HG02588 (cell line): Measurements from ENCODE around the gene PROSER3.

Experiments used
- ATAC-seq: cut with Tn5 transposase; IDR thresholded peaks from one replicate; pipeline ENCODE4 v1.9.1; 2021; ENCODE audit warnings: mild to moderate bottlenecking, moderate library complexity; ENCODE audit not compliant: unreplicated experiment

The PROSER3 gene

DNA sequence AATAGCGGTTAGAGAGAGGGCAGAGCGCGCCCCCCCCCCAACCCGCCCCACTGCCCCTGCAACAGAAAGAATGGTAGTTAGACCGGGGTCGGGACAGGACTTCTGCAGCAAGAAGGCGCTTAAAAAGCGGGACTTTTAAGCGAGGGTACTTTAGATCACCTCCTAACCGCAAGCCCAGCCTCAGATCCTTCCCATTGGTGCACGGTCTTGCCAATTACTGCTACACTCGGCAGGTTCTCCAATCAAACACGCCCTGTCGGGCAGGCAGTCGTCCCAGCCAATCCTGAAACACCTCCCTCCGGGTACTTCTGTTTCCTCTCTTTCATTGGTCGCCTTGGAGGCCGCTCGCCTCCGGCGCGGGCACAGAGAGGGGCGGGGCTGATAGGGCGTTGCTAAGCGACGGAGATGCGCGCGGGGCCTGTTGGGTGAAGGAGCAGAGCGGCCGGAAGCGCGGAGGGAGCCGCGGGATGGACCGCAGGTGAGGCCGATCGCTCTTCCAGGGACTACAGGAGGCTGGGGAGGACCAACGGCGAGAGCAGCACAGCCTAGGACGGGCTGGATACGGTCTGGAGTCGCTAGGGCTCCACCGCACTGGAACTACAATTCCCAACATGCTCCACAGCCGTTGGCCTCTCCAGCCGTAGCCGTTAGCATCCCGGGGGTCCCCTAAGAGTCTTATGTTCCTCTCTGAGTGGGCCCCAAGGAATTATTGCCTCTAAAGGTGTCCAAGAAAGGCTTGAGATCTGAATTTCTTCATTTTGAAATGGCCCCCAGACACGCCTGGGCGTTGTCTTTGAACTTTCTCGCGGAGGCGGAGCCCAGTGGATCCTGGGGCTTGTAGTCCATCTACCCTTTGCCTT, at the start of gene PROSER3:
Gene PROSER3 (plus strand): TSS at position 428 of the 860 bp plus-strand sequence. CDS start 40 bp downstream, at position 468.
- ATAC-seq: peak; percentile 93

DNA sequence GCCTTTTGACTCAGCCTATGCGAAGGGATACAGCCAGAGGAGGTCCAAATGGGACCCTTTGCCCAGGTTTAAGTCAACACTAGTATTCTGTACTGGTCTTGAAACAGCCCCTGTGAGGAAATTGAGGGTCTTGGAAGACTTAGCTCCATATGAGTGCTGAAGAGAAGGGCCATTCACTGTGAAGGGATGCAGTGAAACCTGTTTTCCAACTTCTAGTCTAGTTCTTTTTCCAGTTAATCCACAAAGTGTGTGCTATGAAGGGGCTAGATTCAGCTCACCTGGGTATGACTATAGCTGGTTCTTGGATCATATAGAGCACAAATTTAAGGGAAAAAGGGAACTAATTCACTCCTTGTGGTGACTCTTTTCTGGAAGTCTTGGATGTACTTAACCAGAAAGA, 49.6 kb upstream of the PROSER3 start:
- ATAC-seq: no peak

DNA sequence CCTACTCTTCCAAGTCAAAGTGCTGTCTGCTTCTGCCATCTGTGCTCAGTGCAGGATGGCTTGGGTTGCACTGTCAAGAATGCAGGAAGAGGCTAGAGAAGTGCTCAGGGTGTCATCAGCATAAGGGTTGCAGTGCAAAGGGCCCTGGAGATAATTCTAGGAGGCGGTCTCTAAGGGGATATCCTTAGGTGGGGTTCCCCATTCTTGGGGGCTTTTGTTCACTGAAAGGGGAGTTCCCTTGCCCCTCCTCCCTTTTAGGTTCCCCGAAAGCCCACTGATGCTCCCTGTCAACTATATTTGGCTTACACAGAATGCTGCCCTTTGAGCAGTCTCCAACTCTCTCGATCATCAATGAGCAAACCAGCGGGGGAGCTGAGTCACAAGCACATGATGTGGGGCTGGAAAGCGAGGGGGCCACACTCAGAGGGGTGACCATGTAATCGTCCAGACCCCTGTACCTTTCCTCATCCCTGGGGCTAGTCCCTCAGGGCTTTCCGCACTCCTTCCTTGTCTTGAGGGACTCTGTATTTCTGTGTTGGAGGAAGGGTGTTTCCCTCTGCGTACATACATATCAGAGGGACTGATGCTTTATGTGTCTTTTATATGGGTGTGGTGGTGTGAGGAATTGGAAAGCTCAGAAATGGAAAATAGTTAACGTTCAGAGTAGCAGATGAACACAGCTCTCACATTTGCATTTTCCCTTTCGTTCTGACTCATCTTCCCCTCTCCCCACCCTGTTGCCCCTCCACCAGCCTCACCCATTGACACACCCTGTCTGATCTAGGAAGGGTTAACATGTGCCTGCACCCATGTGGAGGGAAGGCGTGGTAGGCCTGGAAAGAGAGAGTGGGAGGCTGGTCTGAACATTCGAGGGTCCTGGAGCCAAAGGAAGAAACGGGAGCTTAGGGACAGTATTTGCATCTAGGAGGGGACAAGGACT, 46.9 kb upstream of the PROSER3 start:
- no peak for ATAC-seq

DNA sequence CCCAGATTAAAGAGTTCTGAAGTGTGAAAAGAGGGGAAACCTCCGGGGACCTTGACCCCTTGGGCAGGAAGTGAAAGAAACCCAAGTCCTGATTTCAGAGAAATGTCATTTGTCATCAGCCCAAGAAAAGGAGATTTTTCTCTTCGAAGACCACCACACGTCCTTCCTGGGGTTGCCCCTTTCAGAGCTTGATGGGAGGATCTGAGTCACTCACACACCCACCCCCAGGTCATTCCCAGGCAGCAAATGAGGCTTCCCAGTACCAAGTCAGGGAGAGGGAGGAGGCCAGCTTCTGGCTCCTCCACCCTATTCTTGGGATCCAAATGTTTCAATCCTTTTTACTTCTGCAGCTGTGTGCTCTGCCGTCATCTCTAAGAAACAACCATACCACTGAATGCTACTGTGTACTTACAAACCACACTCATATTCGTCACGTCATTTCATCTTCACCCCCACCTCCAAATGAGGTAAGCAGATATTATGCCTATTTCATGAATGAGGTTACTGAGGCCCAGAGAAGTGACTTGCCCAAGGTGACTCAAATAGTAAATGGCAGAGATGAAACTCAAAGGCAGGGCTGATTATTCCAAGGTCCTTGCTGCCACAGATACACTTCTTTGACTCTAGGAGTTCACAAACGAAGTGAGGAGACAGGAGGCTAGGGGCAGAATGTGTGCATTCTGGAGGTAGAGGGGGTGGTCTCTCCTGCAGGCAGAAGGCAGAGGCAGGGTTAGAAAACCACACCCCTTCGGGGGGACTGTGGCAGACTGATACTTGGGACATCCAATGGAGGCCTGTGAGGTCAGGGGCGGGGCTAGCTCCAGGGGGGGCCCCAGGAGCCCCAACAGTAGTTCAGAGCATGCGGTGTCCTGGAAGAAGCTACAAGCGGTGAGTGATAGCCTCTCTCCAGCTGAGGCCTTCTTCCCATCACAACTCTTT, 45.1 kb upstream of the PROSER3 start:
- no peak for ATAC-seq

DNA sequence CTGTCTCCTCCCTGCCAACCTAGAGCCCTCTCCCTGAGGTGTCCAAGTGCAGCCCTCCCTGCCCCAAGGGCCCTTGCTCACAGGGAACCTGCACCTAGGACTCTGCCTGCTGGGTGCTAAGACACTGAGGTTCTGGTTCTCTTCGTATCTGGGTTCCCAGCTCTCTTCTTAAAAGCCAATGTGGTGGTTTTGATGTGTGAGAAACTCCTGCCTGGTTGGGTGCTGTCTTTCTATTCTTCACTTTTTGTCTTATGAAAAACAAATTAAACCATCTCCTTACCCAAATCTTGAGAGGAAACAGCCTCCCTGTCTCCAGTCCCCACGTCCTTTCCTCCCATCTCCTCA, 44.5 kb upstream of the PROSER3 start:
- no peak for ATAC-seq

GRCh38 chr19:35713904-35714495, 44.0 kb upstream of the PROSER3 start:
- no peak for ATAC-seq

DNA sequence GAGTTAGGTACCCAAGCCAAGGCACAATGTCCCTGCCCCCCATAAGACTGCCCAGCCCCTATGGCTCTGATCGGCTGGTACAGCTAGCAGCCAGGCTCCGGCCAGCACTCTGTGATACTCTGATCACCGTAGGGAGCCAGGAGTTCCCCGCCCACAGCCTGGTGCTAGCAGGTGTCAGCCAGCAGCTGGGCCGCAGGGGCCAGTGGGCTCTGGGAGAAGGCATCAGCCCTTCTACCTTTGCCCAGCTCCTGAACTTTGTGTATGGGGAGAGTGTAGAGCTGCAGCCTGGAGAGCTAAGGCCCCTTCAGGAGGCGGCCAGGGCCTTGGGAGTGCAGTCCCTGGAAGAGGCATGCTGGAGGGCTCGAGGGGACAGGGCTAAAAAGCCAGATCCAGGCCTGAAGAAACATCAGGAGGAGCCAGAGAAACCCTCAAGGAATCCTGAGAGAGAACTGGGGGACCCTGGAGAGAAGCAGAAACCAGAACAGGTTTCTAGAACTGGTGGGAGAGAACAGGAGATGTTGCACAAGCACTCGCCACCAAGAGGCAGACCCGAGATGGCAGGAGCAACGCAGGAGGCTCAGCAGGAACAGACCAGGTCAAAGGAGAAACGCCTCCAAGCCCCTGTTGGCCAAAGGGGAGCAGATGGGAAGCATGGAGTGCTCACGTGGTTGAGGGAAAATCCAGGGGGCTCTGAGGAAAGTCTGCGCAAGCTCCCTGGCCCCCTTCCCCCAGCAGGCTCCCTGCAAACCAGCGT, 43.2 kb upstream of the PROSER3 start:
- no peak for ATAC-seq

- no peak for ATAC-seq
These were observed 42.6 kb upstream of the PROSER3 start for GRCh38 chr19:35715355-35715809.

GRCh38 chr19:35715981-35716800, 41.8 kb upstream of the PROSER3 start:
- ATAC-seq: no peak

DNA sequence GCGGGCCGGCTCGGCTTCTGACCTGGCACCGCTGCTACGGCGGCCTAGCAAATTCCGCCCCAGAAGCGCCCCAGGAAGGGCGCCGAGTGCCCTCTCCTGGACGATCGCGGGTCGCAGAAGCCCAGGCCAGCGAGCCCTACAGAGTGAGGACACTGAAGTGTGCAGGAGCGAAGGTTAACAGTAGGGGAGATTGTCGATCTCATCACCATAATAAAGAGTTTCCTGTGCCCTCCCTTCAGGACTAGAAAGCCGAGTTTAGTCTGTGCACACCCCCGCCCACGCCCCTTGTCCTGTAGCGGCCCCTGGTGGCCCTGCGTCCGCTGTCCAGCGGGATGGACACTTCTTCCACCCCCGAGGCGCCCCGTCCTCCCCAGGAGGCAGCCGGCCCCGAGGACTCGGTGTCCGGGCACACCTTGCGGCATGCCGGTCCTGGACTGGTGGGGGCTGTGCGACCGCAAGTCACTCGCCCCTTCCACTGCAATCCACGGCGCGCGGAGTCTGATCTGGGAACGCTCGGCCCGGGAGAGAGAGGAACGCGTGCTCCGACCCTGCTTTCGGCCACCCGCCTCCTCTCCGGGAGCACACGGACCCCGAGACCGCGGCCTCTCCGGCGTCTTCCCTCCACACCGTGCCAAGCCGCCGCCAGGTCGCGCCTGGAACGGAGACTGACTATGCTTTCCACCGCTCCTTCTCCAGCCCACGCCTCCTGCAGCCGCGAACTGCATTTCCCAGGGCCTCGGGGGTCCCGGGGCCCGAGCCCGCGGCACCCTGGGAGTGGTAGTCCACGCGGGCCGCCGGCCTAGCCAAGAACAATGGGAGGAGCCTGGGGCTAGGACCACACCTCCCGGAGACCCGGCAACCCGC, 40.9 kb upstream of the PROSER3 start:
- ATAC-seq: peak; percentile 54

- ATAC-seq: peak; percentile 48
These were observed 40.2 kb upstream of the PROSER3 start, which contains the start of gene KMT2B for GRCh38 chr19:35717665-35718344. Gene KMT2B (plus strand): TSS chr19:35718003. CDS start chr19:35718019, 16 bp downstream.

DNA sequence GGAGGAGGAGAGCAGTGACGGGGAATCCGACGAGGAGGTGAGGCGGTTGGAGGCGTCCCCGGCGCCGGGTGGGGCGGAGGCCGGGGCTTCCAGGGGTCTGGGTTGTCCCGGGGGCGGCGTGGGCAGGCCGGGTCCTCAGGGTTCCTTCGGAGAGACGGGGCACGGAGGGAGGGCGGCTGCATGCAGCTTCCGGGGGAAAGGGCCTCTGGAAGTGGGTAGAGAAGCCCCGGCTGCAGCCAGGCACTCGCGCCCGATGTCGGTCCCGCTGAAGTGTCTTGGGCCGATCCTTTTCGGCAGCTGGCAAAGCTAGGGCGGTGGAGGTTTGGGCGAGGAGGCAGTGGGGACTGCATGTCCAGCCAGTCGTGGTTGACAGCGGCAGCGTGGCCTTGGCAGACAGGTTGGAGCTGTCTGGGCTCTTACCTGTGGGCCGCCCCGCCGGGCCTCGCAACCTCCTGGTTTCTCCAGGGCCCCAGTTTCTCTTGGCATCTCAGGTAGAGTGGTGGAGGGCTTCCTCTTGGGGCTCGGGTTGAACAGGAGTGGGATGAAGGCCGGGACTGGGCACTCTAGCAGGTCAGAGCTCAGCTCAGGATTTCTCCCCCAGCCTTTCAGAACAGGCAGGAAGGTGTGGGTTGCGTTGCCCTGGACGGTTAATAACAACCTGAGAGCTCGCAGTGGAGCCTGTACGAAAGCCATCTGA, 39.5 kb upstream of the PROSER3 start:
- ATAC-seq: no peak

- ATAC-seq: no peak
These were observed 38.4 kb upstream of the PROSER3 start for GRCh38 chr19:35719402-35720162.

- no peak for ATAC-seq
These were observed 37.8 kb upstream of the PROSER3 start for GRCh38 chr19:35720163-35720524.

GRCh38 chr19:35720648-35721047, 37.3 kb upstream of the PROSER3 start:
- no peak for ATAC-seq

DNA sequence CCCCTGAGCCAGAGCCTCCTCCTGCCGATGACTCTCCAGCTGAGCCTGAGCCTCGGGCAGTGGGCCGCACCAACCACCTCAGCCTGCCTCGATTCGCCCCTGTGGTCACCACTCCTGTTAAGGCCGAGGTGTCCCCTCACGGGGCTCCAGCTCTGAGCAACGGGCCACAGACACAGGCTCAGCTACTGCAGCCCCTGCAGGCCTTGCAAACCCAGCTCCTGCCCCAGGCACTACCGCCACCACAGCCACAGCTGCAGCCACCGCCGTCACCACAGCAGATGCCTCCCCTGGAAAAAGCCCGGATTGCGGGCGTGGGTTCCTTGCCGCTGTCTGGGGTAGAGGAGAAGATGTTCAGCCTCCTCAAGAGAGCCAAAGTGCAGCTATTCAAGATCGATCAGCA, 36.6 kb upstream of the PROSER3 start:
- ATAC-seq: no peak
